ENCODE measurements around the gene MRPL57. TPM values are rescaled to one million over a fixed set of nuclear protein-coding genes. Genes with fewer than 3 reads are reported as not detected.

The MRPL57 gene
- total and polyA plus RNA-seq, 7 experiments from 2014 or later = 10.6 to 63.9 (median 21.1) TPM

DNA sequence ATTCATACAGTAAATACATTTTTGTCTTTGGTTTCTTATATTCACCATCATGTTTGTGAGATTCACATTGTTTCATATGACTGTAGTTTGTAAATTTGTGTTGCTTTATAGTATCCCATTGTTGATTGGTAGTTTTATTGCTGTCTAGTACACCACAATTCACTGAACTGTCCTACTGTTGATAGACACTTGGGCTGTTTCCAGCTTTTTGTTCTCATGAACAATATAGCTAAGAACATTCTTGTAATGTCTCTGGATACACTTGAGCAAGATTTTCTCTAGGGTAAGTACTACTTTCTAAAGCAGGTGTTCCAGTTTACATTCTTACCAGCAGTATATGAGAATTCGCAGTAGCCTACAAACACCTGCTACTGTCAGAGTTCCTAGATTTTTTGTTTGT is 37.9 kb upstream of the MRPL57 start:
- Histone ChIP-seq H3K27ac (ENCODE audit: low read depth, low read length) (no peak overlapping the region), H3K36me3 (ENCODE audit: control insufficient read depth in 2 of 3, insufficient read depth in 3 of 3, low read length in 3 of 3) (peaks cover 0 to 17% (median 6%) of the 10 kb centered on the region in 3 experiments), H3K27me3 (ENCODE audit: control insufficient read depth in 2 of 2, insufficient read depth in 2 of 2, low read length in 2 of 2) (no peaks in the 10 kb centered on the region), H3K4me3 (ENCODE audit: low read length) (no peak overlapping the region), H3K9me3 (ENCODE audit: control insufficient read depth in 2 of 3, low read length in 3 of 3) (no peaks in the 10 kb centered on the region), H3K4me1 (ENCODE audit: control insufficient read depth in 2 of 2, insufficient read depth in 2 of 2, low read length in 2 of 2) (peaks cover 18 to 31% of the 10 kb centered on the region in 2 donors)
- Mint-ChIP-seq H3K27ac (peak overlapping the region in 8 of 9 donors; percentile 19 to 83 (median 76)), H3K4me1 (peaks cover 15 to 38% (median 30%) of the 10 kb centered on the region in 7 donors), H3K36me3 (peaks cover 5 to 15% (median 11%) of the 10 kb centered on the region in 5 donors), H3K27me3 (peaks cover 3 to 17% (median 10%) of the 10 kb centered on the region in 5 donors), H3K9me3 (peaks cover 0 to 3% (median 0%) of the 10 kb centered on the region in 11 donors), H3K4me3 (peak overlapping the region; percentile 38 to 76 (median 58))
- ATAC-seq (no peak), DNase-seq (no peak)
- intact Hi-C loops (cut with micrococcal nuclease) = loop anchor here in 1 of 2 donors (2.0 kb wide), 1 partner anchor 1180 kb away; the partner anchor contains the start of gene ZMYM2
- CTCF ChIA-PET = no interaction called here
- POLR2A ChIA-PET = interaction anchor here (1.0 to 3.3 kb wide), 2 partner anchors 38 to 254 kb away, joined by 4 to 9 read pairs; partner anchors contain the start of genes MRPL57 and SKA3

DNA sequence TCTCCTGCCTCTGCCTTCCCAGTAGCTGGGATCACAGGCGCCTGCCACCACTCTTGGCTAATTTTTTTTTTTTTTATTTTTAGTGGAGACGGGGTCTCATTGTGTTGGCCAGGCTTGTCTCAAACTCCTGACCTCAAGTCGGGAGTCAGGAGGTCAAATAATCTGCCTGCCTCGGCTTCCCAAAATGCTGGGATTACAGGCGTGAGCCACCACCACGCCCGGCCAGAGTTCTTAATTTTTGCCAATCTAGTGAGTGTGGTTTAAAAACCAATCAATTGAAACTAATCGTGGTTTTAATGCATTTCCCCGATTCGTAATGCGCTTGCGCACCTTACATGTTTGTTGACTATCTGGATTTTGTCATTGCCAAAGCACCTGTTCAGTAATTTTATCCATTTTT is 37.1 kb upstream of the MRPL57 start:
- Histone ChIP-seq H3K4me3 (ENCODE audit: low read length) (peak overlapping the region; percentile 95), H3K4me1 (ENCODE audit: control insufficient read depth in 2 of 2, insufficient read depth in 2 of 2, low read length in 2 of 2) (peaks cover 18 to 35% of the 10 kb centered on the region in 2 donors), H3K27ac (ENCODE audit: low read depth, low read length) (peak overlapping the region; percentile 96), H3K9me3 (ENCODE audit: control insufficient read depth in 2 of 3, low read length in 3 of 3) (no peaks in the 10 kb centered on the region), H3K36me3 (ENCODE audit: control insufficient read depth in 2 of 3, insufficient read depth in 3 of 3, low read length in 3 of 3) (peaks cover 0 to 19% (median 6%) of the 10 kb centered on the region in 3 experiments), H3K27me3 (ENCODE audit: control insufficient read depth in 2 of 2, insufficient read depth in 2 of 2, low read length in 2 of 2) (no peaks in the 10 kb centered on the region)
- peaks cover 3 to 14% (median 9%) of the 10 kb centered on the region in 5 donors for H3K27me3 Mint-ChIP-seq
- CTCF ChIA-PET = no interaction called here
- peaks cover 5 to 17% (median 15%) of the 10 kb centered on the region in 5 donors for H3K36me3 Mint-ChIP-seq
- ATAC-seq (no peak), DNase-seq (no peak)
- peak overlapping the region; percentile 96 to 100 (median 99) for H3K27ac Mint-ChIP-seq
- POLR2A ChIA-PET = interaction anchor here (3.3 kb wide), 1 partner anchor 38 kb away, joined by 9 read pairs; the partner anchor contains the start of genes MRPL57 and SKA3
- intact Hi-C loops (cut with micrococcal nuclease) = loop anchor here in 1 of 2 donors (2.0 kb wide), 1 partner anchor 1181 kb away; the partner anchor contains the start of gene ZMYM2
- H3K4me3 Mint-ChIP-seq = peak overlapping the region; percentile 92 to 100 (median 99)
- H3K4me1 Mint-ChIP-seq = peaks cover 20 to 43% (median 34%) of the 10 kb centered on the region in 7 donors
- peaks cover 0 to 3% (median 0%) of the 10 kb centered on the region in 11 donors for H3K9me3 Mint-ChIP-seq

DNA sequence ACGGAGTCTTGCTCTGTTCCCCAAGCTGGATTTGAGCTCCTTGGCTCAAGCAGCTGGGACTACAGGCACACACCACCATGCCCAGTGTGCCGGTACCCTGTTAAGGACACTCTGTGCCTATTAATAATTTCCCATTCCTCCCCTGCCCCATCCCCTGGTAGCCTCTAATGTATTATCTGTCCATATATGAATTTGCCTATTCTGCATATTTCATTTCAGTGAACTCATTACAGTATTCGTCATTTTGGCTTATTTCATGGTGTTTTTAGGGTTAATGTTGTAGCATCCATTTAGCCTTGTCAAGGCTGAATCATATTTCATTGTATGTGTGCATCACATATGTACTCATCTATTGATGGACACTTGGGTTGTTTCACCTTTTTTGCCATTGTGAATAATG is 33.7 kb upstream of the MRPL57 start:
- Mint-ChIP-seq H3K36me3 (peaks cover 11 to 23% (median 23%) of the 10 kb centered on the region in 5 donors), H3K9me3 (peaks cover 0 to 3% (median 0%) of the 10 kb centered on the region in 11 donors), H3K4me1 (peaks cover 20 to 48% (median 41%) of the 10 kb centered on the region in 7 donors), H3K4me3 (peak overlapping the region; percentile 58 to 87 (median 78)), H3K27ac (peak overlapping the region; percentile 6 to 87 (median 76)), H3K27me3 (peaks cover 0 to 4% (median 3%) of the 10 kb centered on the region in 5 donors)
- Histone ChIP-seq H3K4me1 (ENCODE audit: control insufficient read depth in 2 of 2, insufficient read depth in 2 of 2, low read length in 2 of 2) (peaks cover 18 to 38% of the 10 kb centered on the region in 2 donors), H3K9me3 (ENCODE audit: control insufficient read depth in 2 of 3, low read length in 3 of 3) (no peaks in the 10 kb centered on the region), H3K27ac (ENCODE audit: low read depth, low read length) (peak overlapping the region; percentile 48), H3K27me3 (ENCODE audit: control insufficient read depth in 2 of 2, insufficient read depth in 2 of 2, low read length in 2 of 2) (no peaks in the 10 kb centered on the region), H3K36me3 (ENCODE audit: control insufficient read depth in 2 of 3, insufficient read depth in 3 of 3, low read length in 3 of 3) (peaks cover 10 to 37% (median 11%) of the 10 kb centered on the region in 3 experiments), H3K4me3 (ENCODE audit: low read length) (no peak overlapping the region)
- CTCF ChIA-PET = no interaction called here
- ATAC-seq = no peak
- DNase-seq = no peak
- POLR2A ChIA-PET = interaction anchor here (0.6 to 1.1 kb wide), 2 partner anchors 33 to 611 kb away, joined by 3 to 6 read pairs; partner anchors contain the start of genes MRPL57 and SKA3
- intact Hi-C loops (cut with micrococcal nuclease) = no loop called here

- Mint-ChIP-seq H3K9me3 (no peaks in the 10 kb centered on the region), H3K4me3 (peak overlapping the region in 1 of 10 donors; percentile 1), H3K27ac (peak overlapping the region in 4 of 9 donors; percentile 3 to 78 (median 17)), H3K27me3 (no peaks in the 10 kb centered on the region), H3K4me1 (peaks cover 9 to 21% (median 18%) of the 10 kb centered on the region in 7 donors), H3K36me3 (peaks cover 6 to 21% (median 13%) of the 10 kb centered on the region in 5 donors)
- POLR2A ChIA-PET = interaction anchor here (1.1 kb wide), 1 partner anchor 28 kb away, joined by 4 read pairs; the partner anchor contains the start of gene SKA3
- no peaks in the 10 kb centered on the region for H3K27me3 ChIP-seq (ENCODE audit: control insufficient read depth in 2 of 2, insufficient read depth in 2 of 2, low read length in 2 of 2)
- H3K4me1 ChIP-seq (ENCODE audit: control insufficient read depth in 2 of 2, insufficient read depth in 2 of 2, low read length in 2 of 2) = peaks cover 4 to 14% of the 10 kb centered on the region in 2 donors
- CTCF ChIA-PET = no interaction called here
- no peaks in the 10 kb centered on the region for H3K9me3 ChIP-seq (ENCODE audit: control insufficient read depth in 2 of 3, low read length in 3 of 3)
- peak in 2 of 9 donors; percentile 5 to 10 for DNase-seq
- no peak overlapping the region for H3K27ac ChIP-seq (ENCODE audit: low read depth, low read length)
- peaks cover 6 to 31% (median 13%) of the 10 kb centered on the region in 3 experiments for H3K36me3 ChIP-seq (ENCODE audit: control insufficient read depth in 2 of 3, insufficient read depth in 3 of 3, low read length in 3 of 3)
- H3K4me3 ChIP-seq (ENCODE audit: low read length) = no peak overlapping the region
- intact Hi-C loops (cut with micrococcal nuclease) = no loop called here
- peak; percentile 48 for ATAC-seq
These were observed 28.6 kb upstream of the MRPL57 start for GRCh38 chr13:21147827-21148226.

DNA sequence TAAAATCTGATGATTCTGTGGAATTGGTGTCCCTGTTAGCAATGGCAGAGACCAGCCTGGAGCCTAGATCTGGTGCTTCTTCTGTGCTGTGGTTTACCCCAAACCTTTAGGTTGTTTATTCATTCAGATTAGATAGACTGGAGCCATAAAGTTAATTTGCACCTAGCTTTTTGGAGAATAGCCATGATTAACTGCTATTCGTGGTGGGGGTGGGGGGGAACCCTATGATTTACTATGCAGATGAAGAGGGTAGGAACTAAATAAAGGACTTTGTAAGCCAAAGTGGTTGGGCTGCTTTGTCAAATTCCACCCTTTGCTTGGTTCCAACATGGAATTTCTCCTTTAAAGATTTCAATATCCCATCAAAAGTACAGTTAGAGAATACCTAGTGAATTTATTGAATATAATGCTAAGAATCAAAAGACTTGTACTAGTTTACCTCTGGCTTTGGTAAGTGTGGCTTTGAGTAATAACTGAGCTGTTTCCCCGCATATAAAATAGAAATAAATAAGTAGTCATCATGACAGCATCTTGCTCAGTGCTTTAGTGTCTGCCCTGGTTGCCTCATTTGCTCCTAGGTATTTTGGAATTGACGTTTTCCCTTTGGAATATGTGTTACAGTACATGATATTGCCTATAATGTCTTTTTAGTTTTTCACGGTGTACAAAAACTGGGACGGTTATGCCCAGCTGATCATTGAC is 27.8 kb upstream of the MRPL57 start:
- H3K27ac ChIP-seq (ENCODE audit: low read depth, low read length) = no peak overlapping the region
- Mint-ChIP-seq H3K9me3 (no peaks in the 10 kb centered on the region), H3K36me3 (peaks cover 6 to 14% (median 11%) of the 10 kb centered on the region in 5 donors), H3K4me1 (peaks cover 3 to 12% (median 9%) of the 10 kb centered on the region in 7 donors), H3K27me3 (no peaks in the 10 kb centered on the region), H3K4me3 (no peak overlapping the region), H3K27ac (peak overlapping the region in 4 of 9 donors; percentile 13 to 46 (median 42))
- no peak for ATAC-seq
- ChIA-PET POLR2A (interaction anchor here (1.1 to 1.9 kb wide), 2 partner anchors 27 to 28 kb away, joined by 4 to 10 read pairs; partner anchors contain the start of genes MRPL57 and SKA3), CTCF (interaction anchor here (0.6 kb wide), 1 partner anchor 75 kb away, joined by 3 read pairs; no protein-coding TSS in a partner anchor)
- H3K4me3 ChIP-seq (ENCODE audit: low read length) = no peak overlapping the region
- H3K36me3 ChIP-seq (ENCODE audit: control insufficient read depth in 2 of 3, insufficient read depth in 3 of 3, low read length in 3 of 3) = peaks cover 3 to 22% (median 13%) of the 10 kb centered on the region in 3 experiments
- H3K27me3 ChIP-seq (ENCODE audit: control insufficient read depth in 2 of 2, insufficient read depth in 2 of 2, low read length in 2 of 2) = no peaks in the 10 kb centered on the region
- no peaks in the 10 kb centered on the region for H3K9me3 ChIP-seq (ENCODE audit: control insufficient read depth in 2 of 3, low read length in 3 of 3)
- peaks cover 0 to 5% of the 10 kb centered on the region in 2 donors for H3K4me1 ChIP-seq (ENCODE audit: control insufficient read depth in 2 of 2, insufficient read depth in 2 of 2, low read length in 2 of 2)
- no peak for DNase-seq
- intact Hi-C loops (cut with micrococcal nuclease) = no loop called here

GRCh38 chr13:21149568-21149967 is 26.9 kb upstream of the MRPL57 start:
- no peaks in the 10 kb centered on the region for H3K27me3 Mint-ChIP-seq
- POLR2A ChIA-PET = interaction anchor here (1.9 kb wide), 1 partner anchor 27 kb away, joined by 10 read pairs; the partner anchor contains the start of genes MRPL57 and SKA3

More at GRCh38 chr13:21149568-21149967, 26.9 kb upstream of the MRPL57 start:
- H3K27ac ChIP-seq (ENCODE audit: low read depth, low read length) = no peak overlapping the region
- H3K4me3 ChIP-seq (ENCODE audit: low read length) = no peak overlapping the region
- Mint-ChIP-seq H3K4me1 (peaks cover 0 to 6% (median 5%) of the 10 kb centered on the region in 7 donors), H3K4me3 (no peak overlapping the region), H3K36me3 (peaks cover 6 to 14% (median 10%) of the 10 kb centered on the region in 5 donors), H3K9me3 (no peaks in the 10 kb centered on the region), H3K27ac (peak overlapping the region in 1 of 9 donors; percentile 34)
- peaks cover 0 to 1% of the 10 kb centered on the region in 2 donors for H3K4me1 ChIP-seq (ENCODE audit: control insufficient read depth in 2 of 2, insufficient read depth in 2 of 2, low read length in 2 of 2)
- H3K36me3 ChIP-seq (ENCODE audit: control insufficient read depth in 2 of 3, insufficient read depth in 3 of 3, low read length in 3 of 3) = peaks cover 3 to 21% (median 13%) of the 10 kb centered on the region in 3 experiments
- ATAC-seq (no peak), DNase-seq (no peak)
- CTCF ChIA-PET = interaction anchor here (0.6 kb wide), 1 partner anchor 76 kb away, joined by 3 read pairs; no protein-coding TSS in a partner anchor
- intact Hi-C loops (cut with micrococcal nuclease) = no loop called here
- no peaks in the 10 kb centered on the region for H3K9me3 ChIP-seq (ENCODE audit: control insufficient read depth in 2 of 3, low read length in 3 of 3)
- H3K27me3 ChIP-seq (ENCODE audit: control insufficient read depth in 2 of 2, insufficient read depth in 2 of 2, low read length in 2 of 2) = no peaks in the 10 kb centered on the region
